HTR-8/SVneo (cell line): Measurements from ENCODE around the gene LARGE1.

Source experiments
- DNase-seq: peaks from one replicate; pipeline ENCODE4 v3.0.0; 2011; ENCODE audit warnings: low spot score, mixed read lengths; ENCODE audit not compliant: insufficient read length
- FAIRE-seq: peaks from 2 replicates; lab custom pipeline; 2011; peaks lifted over from hg19 to GRCh38; lab: Jason Lieb, UNC

The LARGE1 gene

GRCh38 chr22:33788927-33789326 is 131.3 kb downstream of the LARGE1 start:
- FAIRE-seq = no peak

DNA sequence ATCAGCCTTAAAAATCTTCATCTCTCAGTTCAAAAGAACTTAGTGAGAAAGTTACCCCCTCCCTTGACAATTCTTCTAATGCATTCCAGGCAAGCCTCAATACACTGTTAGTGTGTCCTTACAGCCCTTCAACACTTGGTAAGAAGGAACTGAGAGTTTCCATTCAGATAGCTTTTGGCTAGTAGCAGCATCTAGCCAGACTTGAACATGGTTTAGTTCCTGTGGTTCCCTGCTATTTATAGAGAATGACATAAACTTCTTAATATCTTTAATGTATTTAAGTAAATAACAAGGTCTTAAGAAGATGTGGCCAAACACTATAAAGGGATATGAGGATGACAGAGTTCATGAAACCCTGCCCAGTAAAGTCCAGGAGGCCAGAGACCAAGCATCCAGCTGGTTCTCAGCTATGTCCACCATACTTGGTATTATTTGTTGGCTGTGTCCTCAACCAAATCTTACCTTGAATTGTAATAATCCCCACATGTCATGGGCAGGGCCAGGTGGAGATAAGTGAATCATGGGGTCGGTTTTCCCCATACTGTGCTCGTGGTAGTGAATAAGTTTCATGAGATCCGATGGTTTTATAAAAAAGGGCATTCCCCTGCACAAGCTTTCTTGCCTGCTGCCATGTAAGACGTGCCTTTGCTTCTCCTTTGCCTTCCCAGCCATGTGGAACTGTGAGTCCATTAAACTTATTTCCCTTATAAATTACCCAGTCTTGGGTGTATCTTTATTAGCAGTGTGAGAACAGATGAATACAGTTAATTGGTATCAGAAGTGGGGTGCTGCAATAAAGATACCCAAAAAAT is 132.4 kb downstream of the LARGE1 start:
- DNase-seq (no peak), FAIRE-seq (no peak)

More at GRCh38 chr22:33788927-33789326, 131.3 kb downstream of the LARGE1 start:
- DNase-seq = no peak

DNA sequence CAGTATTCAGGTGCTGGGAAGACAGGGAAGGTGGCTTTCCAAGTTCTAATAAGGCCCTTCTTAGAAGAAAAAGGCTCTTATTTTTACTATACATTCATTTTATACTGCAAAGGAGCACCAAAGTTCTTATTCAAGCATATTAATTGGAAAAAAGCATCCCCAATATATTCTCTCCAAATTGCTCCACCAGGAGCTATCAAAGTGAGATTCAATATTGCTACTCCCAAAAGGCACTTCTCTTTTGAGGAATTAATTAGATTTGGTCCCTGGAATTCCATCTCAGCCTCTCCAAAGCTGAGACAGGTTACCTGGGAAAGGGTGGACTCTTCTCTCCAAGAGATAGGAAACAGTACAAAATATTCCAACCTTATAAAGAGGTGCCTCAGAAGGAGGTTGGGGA is 134.1 kb downstream of the LARGE1 start:
- FAIRE-seq = no peak

GRCh38 chr22:33785283-33785968 is 134.8 kb downstream of the LARGE1 start:
- DNase-seq (no peak), FAIRE-seq (no peak)

More for the DNA sequence above, 134.1 kb downstream of the LARGE1 start:
- no peak for DNase-seq

DNA sequence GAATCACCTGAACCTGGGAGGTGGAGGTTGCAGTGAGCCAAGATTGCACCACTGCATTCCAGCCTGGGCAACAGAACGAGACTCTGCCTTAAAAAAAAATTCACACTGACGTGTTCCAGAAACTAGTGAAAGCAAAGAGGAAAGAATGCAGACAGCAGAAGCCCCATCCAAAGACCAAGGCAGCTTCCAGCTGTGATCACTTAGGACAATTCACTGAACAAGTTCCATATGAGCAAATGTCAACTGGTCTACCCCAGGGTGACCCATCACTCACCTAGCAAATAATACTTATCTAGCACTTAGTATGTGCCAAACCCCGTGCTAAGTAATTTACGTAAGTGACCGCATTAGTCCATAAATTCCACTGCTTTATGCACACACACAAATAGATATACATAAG is 138.9 kb downstream of the LARGE1 start:
- FAIRE-seq (no peak), DNase-seq (no peak)

DNA sequence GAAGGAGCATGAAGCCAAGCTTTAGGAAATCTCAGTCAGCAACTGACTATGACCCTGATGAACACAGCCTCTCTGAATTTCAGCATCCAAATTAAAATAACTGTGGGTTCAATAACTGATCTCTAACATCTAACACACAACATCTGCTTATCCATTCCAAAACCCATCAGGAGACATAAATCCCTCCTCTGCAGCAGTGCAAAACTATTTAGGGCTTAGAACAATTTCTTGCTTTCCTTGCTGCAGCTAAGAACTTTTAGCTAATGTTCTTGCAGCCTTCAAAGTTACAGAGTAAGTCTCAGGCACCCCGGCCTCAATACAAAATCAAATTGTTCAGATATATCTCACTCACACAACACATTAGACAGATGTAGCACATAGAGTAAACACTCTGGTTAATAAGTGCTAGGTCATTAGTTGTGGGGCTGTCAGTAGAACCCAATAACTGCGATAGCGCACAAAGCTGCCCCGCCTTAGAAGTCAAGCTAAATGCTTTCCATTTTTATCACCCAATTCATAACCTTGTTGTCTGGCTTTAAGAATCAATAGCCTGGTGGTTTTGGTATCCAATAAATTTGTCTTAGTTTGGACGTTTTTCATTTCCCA is 139.6 kb downstream of the LARGE1 start:
- FAIRE-seq (no peak), DNase-seq (no peak)

- DNase-seq = no peak
- no peak for FAIRE-seq
Measured at GRCh38 chr22:33779243-33779642, 141.0 kb downstream of the LARGE1 start.

DNA sequence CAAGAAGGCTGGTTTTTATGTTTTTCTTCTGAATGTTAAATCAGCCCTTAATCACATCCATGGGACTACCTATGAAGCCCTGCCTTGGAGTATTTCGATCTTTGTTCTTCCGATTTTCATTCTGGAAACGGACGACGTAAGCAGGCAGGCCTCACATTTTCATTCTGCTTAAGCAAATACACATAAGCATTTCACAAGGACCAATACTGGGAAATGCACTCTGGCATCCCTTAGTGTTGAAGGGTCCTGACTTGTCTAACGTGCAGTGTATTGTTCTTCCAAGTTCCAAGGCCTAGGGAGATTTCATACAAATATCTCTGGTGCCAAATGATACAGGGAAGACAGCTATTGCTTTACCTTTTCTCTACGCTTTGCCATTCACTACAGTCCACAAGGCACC is 143.8 kb downstream of the LARGE1 start:
- no peak for FAIRE-seq
- DNase-seq = no peak

DNA sequence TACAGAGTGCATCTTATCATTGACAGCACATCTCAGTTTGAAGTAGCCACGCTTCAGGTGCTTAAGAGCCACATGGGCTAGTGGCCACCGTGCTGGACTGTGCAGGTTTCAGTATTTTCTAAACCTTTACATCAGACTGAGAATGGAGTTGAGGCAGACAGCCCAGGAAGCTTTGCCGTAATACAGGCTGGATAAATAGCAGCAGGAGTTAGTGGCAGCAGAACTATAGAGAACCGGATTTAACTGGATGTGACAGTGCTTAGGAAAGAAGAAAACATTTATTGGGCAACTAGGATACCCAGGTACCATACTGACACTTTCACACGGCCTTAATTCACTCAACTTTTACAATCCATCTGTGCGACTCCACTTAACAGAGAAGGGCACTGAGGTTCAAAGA is 145.5 kb downstream of the LARGE1 start:
- FAIRE-seq = no peak

DNA sequence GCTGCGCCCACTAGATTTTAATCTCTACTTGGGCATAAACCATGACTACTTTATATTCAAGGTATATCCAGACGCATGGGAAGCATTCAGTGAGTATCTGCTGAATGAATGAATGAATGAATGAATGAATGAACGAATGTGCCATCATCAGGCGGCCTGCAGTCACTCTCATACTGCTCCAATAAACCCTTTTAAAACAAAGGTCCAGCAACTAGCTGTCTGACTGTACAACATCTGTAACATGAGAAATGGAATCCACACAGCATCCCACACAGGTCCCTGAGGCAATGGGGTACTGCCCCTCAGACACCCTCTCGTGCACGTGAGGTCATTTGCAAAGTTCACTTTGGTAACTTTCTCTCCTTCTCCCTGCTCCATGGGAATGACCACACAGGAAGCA is 147.5 kb downstream of the LARGE1 start:
- DNase-seq = no peak
- no peak for FAIRE-seq

More for the DNA sequence above, 145.5 kb downstream of the LARGE1 start:
- DNase-seq = no peak

DNA sequence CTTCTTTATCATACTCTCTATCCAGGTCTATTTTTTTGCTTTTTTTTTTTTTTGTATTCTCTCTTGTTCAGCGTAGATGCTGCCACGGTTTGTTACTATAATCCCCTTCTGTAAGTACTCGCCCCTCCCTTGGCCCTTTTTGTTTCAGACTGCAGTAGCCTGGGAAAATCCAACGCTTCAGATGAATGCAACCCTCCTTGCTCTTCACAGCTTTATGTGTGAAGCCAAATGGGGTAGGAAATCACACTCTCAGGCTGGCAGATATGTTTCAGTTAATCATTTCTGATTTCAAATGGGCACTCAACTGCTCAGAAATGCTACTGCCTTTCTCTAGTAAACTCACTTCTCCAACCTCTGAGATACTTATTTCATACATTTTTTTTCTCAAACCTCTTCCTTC is 149.1 kb downstream of the LARGE1 start:
- DNase-seq = no peak
- FAIRE-seq = no peak

DNA sequence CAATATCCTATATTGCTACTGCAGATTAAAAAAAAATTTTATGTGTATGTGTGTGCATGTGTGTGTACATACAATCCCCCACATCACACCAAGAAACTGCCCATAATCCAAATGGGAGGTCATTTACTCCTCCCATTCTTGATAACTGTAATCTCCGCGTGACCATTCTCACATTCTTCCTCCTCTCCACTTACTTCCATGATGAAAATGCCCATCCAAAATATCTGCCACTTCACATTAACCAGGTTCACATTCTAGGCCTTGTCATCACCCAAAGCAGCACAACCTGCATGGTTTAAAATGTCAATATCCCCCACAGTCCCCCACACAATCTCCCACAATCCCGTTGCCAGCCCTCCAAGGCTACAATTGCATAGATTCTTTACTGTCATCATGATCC is 149.6 kb downstream of the LARGE1 start:
- DNase-seq (no peak), FAIRE-seq (no peak)

DNA sequence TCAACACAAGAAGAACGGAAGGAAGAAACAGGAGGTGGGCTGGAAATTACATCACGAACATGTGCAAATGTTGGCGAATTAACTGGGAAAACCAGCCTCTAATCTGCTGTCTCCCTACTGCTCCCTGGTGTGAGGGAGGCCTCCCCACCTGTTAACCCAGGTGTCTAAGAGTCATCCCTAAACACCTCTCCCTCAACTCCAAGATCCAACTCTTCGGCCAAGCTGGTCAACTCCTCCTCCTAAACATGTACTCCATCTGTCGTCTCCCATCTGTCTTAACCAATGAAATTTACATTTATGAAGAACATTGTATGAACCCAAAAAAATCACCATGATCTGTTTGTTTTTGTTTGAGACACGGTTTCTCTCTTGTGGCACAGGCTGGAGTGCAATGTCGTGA is 154.2 kb downstream of the LARGE1 start:
- FAIRE-seq = no peak
- DNase-seq = no peak

DNA sequence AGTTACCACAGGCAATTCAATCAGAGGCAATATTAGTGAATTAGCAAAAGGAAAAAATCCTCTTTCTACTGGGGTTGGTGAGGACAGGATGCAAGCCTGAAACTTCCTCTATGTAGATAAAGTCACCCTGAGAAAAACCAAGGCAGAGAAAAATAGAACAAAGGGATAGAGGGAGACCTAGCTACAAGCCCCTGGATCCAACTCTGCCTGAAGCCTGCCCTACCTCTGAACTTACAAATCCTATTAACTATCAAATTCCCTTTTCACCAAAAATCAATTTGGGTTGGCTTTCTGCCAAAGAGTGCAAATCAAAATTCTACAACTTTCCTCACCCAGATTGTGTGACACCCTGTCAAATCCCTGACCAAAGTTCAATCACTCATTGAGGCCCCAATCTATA is 161.3 kb downstream of the LARGE1 start:
- no peak for FAIRE-seq
- DNase-seq = no peak

GRCh38 chr22:33757802-33758483 is 162.3 kb downstream of the LARGE1 start:
- FAIRE-seq (no peak), DNase-seq (no peak)

DNA sequence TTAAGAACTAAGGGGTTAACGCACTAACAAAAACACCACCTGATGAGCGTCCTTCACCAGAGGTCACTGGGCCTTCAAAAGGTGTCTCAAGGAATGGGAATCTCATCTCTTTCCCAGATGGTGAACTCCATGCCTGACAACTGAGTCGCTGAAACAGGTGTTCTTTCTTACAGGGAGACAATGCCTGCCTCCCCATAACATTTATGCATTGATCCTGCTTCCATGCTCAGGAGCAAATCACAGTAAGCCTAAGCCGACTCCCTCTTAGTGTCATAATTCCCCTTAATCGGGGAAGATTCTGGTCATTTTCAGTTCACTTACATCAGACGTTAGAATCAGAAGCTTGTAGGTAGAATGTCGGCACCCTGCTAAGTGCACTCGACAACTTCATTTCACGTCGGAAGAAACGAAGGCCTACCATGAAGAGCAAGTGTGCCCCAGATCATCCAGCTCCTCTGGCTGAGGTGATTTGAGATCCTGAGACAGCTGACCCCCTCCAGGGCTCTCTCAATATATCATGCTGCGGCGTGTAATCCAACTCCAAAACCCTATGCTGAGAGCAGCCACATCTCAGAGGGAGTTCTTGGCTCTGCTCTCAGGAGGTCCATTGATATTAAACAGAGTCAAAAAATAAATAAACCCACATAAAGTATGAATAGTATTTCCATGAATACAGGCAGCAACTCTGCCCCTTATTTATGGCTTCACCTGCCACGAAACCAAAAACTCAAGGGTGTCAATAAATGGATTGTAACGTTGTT is 163.1 kb downstream of the LARGE1 start:
- DNase-seq = no peak
- FAIRE-seq = no peak

GRCh38 chr22:33756508-33756949 is 163.7 kb downstream of the LARGE1 start:
- no peak for FAIRE-seq
- no peak for DNase-seq

DNA sequence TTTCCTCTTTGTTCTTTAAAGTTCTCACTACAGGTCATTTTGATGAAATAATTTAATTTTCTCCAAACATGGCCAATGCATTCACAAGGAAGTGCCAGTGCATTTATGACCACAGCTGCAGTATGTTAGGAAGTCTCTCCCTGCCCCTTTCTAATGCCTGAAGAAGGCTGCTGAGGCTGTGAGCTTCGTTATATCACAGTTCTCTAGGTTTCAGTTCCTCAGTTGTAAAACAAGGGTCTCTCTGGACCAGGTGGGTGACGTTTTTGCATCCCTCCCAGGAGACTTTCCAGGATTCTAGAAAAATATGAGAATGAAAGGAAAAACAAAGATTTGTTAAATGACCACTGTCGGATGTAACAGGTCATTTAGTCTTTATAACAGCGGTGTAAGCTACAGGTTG is 171.6 kb downstream of the LARGE1 start:
- FAIRE-seq = no peak
- no peak for DNase-seq

DNA sequence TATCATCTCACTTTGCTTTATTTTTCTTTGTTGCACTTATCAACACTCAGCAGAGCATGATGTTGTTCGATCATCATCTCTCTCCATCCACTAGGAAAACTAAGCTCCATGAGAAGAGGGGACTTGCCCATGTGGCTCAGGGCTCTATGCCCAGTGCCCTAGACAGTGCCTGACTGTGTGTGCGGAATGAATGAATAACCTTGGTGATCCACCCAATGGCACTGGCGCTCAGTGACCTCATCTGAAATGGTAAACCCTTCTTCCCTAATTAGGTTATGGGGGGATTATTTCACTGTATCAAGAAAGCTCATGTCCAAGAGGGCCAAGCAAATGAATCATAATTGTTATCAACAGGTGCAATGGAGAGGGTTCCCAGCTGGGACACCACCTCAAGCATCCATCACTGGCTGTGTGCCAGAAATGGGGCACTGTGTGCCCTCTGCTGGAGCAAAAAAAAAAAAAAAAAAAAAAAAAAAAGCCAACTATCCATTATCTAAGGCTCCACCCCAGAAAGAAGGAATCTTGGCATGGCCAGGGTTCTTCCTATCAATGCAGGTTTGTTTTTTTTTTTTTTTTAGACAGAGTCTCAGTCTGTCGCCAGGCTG is 172.6 kb downstream of the LARGE1 start:
- FAIRE-seq (no peak), DNase-seq (no peak)

- no peak for FAIRE-seq
- DNase-seq = no peak
Measured at GRCh38 chr22:33747029-33747428, 173.2 kb downstream of the LARGE1 start.
